Neural cell (in vitro differentiated cells): ENCODE data around the gene HMCN2.

Experiments used
- EP300 ChIP-seq: fragments of 450-650 bp; conservative IDR thresholded peaks from 2 replicates; pipeline ENCODE4 v1.6.1; 2014; ENCODE audit warnings: antibody characterized with exemption, mild to moderate bottlenecking, moderate library complexity; ENCODE audit not compliant: poor library complexity, severe bottlenecking
- EZH2 ChIP-seq: fragments of 200-600, 300-800 bp; shearing (Covaris generic), sonication (generic); IDR thresholded peaks from 2 replicates; pipeline ENCODE4 v1.6.1; 2014; ENCODE audit warnings: antibody characterized with exemption, low read length, borderline replicate concordance, mild to moderate bottlenecking; ENCODE audit not compliant: insufficient read depth, poor library complexity, severe bottlenecking
- MXI1 ChIP-seq: fragments of 450-650 bp; conservative IDR thresholded peaks from 2 replicates; pipeline ENCODE4 v1.6.1; 2014; ENCODE audit warnings: antibody characterized with exemption, mild to moderate bottlenecking; ENCODE audit not compliant: poor library complexity, severe bottlenecking
- POLR2AphosphoS5 ChIP-seq: IDR thresholded peaks from 2 replicates; pipeline ENCODE4 v1.6.1; 2012
- RAD21 ChIP-seq: fragments of 450-650 bp; conservative IDR thresholded peaks from 2 replicates; pipeline ENCODE4 v1.6.1; 2014; ENCODE audit warnings: antibody characterized with exemption, mild to moderate bottlenecking, moderate library complexity
- TF ChIP-seq, protein P1 (sequence below): fragments of 450-650 bp; IDR thresholded peaks from 2 replicates; pipeline ENCODE4 v1.5.1; 2014; ENCODE audit warnings: antibody characterized with exemption, mild to moderate bottlenecking, moderate library complexity; ENCODE audit not compliant: poor library complexity, severe bottlenecking
- TF ChIP-seq, protein P2 (sequence below): IDR thresholded peaks from 2 replicates; pipeline ENCODE4 v1.6.1; 2012; ENCODE audit warnings: borderline replicate concordance

DNA sequence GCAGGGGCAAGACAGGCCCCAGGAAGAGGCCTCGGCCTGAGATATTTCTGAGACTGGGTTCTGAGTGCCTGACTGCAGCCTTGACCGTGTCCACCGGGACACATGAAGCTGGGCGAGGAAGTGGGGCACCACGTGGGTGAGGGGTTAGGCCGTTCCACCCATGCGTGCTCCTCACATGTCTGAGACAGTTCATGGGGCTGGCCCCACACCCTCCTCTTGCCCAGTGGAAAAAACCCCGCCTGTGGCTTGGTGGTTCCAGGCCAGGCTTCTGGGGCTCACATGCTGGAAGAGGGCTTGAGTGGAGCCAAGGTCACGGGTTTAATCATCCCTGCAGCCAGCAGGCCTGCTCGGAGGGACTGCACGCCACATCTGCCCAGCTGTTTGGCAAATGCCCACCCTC, 11.4 kb downstream of the HMCN2 start:
- TF ChIP-seq, protein P1, sequence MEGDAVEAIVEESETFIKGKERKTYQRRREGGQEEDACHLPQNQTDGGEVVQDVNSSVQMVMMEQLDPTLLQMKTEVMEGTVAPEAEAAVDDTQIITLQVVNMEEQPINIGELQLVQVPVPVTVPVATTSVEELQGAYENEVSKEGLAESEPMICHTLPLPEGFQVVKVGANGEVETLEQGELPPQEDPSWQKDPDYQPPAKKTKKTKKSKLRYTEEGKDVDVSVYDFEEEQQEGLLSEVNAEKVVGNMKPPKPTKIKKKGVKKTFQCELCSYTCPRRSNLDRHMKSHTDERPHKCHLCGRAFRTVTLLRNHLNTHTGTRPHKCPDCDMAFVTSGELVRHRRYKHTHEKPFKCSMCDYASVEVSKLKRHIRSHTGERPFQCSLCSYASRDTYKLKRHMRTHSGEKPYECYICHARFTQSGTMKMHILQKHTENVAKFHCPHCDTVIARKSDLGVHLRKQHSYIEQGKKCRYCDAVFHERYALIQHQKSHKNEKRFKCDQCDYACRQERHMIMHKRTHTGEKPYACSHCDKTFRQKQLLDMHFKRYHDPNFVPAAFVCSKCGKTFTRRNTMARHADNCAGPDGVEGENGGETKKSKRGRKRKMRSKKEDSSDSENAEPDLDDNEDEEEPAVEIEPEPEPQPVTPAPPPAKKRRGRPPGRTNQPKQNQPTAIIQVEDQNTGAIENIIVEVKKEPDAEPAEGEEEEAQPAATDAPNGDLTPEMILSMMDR: no peak
- no peak for TF ChIP-seq EZH2
- TF ChIP-seq MXI1: no peak
- no peak for TF ChIP-seq EP300
- TF ChIP-seq POLR2AphosphoS5: no peak
- TF ChIP-seq, protein P2, sequence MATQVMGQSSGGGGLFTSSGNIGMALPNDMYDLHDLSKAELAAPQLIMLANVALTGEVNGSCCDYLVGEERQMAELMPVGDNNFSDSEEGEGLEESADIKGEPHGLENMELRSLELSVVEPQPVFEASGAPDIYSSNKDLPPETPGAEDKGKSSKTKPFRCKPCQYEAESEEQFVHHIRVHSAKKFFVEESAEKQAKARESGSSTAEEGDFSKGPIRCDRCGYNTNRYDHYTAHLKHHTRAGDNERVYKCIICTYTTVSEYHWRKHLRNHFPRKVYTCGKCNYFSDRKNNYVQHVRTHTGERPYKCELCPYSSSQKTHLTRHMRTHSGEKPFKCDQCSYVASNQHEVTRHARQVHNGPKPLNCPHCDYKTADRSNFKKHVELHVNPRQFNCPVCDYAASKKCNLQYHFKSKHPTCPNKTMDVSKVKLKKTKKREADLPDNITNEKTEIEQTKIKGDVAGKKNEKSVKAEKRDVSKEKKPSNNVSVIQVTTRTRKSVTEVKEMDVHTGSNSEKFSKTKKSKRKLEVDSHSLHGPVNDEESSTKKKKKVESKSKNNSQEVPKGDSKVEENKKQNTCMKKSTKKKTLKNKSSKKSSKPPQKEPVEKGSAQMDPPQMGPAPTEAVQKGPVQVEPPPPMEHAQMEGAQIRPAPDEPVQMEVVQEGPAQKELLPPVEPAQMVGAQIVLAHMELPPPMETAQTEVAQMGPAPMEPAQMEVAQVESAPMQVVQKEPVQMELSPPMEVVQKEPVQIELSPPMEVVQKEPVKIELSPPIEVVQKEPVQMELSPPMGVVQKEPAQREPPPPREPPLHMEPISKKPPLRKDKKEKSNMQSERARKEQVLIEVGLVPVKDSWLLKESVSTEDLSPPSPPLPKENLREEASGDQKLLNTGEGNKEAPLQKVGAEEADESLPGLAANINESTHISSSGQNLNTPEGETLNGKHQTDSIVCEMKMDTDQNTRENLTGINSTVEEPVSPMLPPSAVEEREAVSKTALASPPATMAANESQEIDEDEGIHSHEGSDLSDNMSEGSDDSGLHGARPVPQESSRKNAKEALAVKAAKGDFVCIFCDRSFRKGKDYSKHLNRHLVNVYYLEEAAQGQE: no peak
- no peak for TF ChIP-seq RAD21
